HL-60 (cell line): ENCODE results near the gene PROM2.

Source experiments
- DNase-seq, 2 experiments: peaks; one replicate each; pipeline ENCODE4 v3.0.0-alpha.2; 2010 to 2020; ENCODE audit warnings: low read depth in 1 of 2, low spot score in 1 of 2
- H3K27ac ChIP-seq: fragments of 250-450 bp; sonication (Bioruptor Pico); replicated peaks from 2 replicates; pipeline ENCODE4 v1.5.1; 2020; ENCODE audit warnings: mild to moderate bottlenecking, moderate library complexity
- H3K27me3 ChIP-seq: fragments of 250-450 bp; sonication (Bioruptor Pico); 2 replicates; pipeline ENCODE4 v1.5.1; 2021; ENCODE audit warnings: mild to moderate bottlenecking, moderate library complexity; ENCODE audit not compliant: insufficient read depth, poor library complexity, severe bottlenecking
- H3K4me3 ChIP-seq: replicated peaks from 2 replicates; pipeline ENCODE4 v1.5.1; 2011; ENCODE audit warnings: mild to moderate bottlenecking, control low read depth, low read length; ENCODE audit not compliant: insufficient read depth
- CTCF ChIP-seq: IDR thresholded peaks from one replicate; pipeline ENCODE4 v1.5.1; 2011; ENCODE audit warnings: low read length, control low read depth, inconsistent platforms; ENCODE audit not compliant: insufficient read depth
- GABPA ChIP-seq: IDR thresholded peaks from 2 replicates; pipeline ENCODE4 v1.6.1; 2012; ENCODE audit warnings: low read depth
- POLR2AphosphoS5 ChIP-seq: IDR thresholded peaks from 2 replicates; pipeline ENCODE4 v1.6.1; 2012; ENCODE audit warnings: low read depth
- REST ChIP-seq: IDR thresholded peaks from 2 replicates; pipeline ENCODE4 v1.6.1; 2012; ENCODE audit warnings: low read depth; ENCODE audit not compliant: insufficient replicate concordance
- SPI1 ChIP-seq: IDR thresholded peaks from 2 replicates; pipeline ENCODE4 v1.6.1; 2012; ENCODE audit warnings: low read depth, mild to moderate bottlenecking, borderline replicate concordance

The PROM2 gene

GRCh38 chr2:95301186-95301585 lies 26.9 kb downstream of the PROM2 start:
- no peak overlapping the region for H3K27ac ChIP-seq
- no peak for TF ChIP-seq POLR2AphosphoS5
- no peak for TF ChIP-seq CTCF
- no peak for TF ChIP-seq SPI1
- no peak for TF ChIP-seq REST
- TF ChIP-seq GABPA, result no peak
- no peak for DNase-seq
- H3K4me3 ChIP-seq, result no peak overlapping the region
- H3K27me3 ChIP-seq, result no peaks in the 10 kb centered on the region

- H3K27ac ChIP-seq, result no peak overlapping the region
- no peak for TF ChIP-seq GABPA
- no peak for TF ChIP-seq POLR2AphosphoS5
- H3K27me3 ChIP-seq, result no peaks in the 10 kb centered on the region
- DNase-seq, result no peak
- H3K4me3 ChIP-seq, result no peak overlapping the region
Observed at GRCh38 chr2:95301876-95302641, 27.8 kb downstream of the PROM2 start.

- TF ChIP-seq SPI1 (no peak), POLR2AphosphoS5 (no peak), REST (no peak), CTCF (no peak), GABPA (no peak)
Observed at GRCh38 chr2:95303191-95303919, 29.1 kb downstream of the PROM2 start.

GRCh38 chr2:95305380-95306061 lies 31.3 kb downstream of the PROM2 start:
- TF ChIP-seq REST (no peak), GABPA (no peak), CTCF (no peak), SPI1 (no peak), POLR2AphosphoS5 (no peak)
- DNase-seq, result no peak
- H3K4me3 ChIP-seq, result no peak overlapping the region
- no peak overlapping the region for H3K27ac ChIP-seq
- H3K27me3 ChIP-seq, result no peaks in the 10 kb centered on the region

More at GRCh38 chr2:95303191-95303919, 29.1 kb downstream of the PROM2 start:
- Histone ChIP-seq H3K4me3 (no peak overlapping the region), H3K27ac (no peak overlapping the region), H3K27me3 (no peaks in the 10 kb centered on the region)
- DNase-seq, result no peak
